ENCODE data around the gene TIGD1.

The TIGD1 gene

DNA sequence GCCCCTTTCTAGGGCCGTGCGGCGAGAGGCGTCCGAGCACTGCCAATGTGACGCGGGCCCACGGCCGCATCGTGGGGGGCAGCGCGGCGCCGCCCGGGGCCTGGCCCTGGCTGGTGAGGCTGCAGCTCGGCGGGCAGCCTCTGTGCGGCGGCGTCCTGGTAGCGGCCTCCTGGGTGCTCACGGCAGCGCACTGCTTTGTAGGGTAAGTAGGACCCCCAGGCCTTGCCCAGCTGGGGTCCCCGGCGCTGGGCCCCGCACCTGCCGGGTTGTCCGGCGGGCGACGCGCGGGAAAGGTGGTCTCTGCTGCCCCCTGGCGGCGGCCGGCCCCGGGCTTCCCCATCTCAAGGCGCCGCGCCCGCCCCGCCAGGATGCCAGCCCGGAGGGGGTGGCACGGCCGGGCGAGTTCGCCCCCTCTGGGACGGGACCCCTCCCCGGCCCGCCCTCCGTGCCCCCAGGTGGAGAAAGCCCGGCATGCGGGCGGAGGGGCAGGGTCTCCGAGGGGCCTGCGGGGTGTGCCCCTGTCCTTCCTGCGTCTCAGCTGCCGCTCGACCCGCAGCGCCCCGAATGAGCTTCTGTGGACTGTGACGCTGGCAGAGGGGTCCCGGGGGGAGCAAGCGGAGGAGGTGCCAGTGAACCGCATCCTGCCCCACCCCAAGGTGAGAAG is 28.3 kb downstream of the TIGD1 start:
- TF ChIP-seq, protein P1, sequence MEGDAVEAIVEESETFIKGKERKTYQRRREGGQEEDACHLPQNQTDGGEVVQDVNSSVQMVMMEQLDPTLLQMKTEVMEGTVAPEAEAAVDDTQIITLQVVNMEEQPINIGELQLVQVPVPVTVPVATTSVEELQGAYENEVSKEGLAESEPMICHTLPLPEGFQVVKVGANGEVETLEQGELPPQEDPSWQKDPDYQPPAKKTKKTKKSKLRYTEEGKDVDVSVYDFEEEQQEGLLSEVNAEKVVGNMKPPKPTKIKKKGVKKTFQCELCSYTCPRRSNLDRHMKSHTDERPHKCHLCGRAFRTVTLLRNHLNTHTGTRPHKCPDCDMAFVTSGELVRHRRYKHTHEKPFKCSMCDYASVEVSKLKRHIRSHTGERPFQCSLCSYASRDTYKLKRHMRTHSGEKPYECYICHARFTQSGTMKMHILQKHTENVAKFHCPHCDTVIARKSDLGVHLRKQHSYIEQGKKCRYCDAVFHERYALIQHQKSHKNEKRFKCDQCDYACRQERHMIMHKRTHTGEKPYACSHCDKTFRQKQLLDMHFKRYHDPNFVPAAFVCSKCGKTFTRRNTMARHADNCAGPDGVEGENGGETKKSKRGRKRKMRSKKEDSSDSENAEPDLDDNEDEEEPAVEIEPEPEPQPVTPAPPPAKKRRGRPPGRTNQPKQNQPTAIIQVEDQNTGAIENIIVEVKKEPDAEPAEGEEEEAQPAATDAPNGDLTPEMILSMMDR (IDR thresholded peaks at IDR 0.05; ENCODE audit: low read depth, low read length): peak; percentile 51
- no peak overlapping the region for H3K4me3 ChIP-seq (ENCODE audit: low read depth, low read length)

DNA sequence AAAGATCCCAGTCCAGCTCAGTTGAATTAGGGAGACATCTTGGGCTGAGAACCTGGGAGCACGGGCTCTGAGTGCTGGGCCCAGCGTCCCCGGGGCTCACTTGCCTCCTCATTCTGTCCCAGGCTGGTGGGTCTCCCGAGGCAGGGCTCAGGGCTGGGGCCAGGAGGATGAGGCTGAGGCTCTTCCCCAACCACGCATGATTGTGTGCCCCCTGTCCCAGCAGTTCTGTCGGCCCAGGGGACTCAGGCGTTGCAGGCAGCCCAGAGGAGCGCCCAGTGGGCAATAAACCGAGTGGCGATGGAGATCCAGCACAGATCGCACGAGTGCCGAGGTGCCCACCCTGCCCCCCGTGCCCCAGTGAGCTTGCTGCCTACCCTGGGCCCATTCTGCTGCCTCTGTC is 29.3 kb downstream of the TIGD1 start:
- TF ChIP-seq, protein P1 (IDR thresholded peaks at IDR 0.05; ENCODE audit: low read depth, low read length): no peak
- H3K4me3 ChIP-seq (ENCODE audit: low read depth, low read length): no peak overlapping the region

DNA sequence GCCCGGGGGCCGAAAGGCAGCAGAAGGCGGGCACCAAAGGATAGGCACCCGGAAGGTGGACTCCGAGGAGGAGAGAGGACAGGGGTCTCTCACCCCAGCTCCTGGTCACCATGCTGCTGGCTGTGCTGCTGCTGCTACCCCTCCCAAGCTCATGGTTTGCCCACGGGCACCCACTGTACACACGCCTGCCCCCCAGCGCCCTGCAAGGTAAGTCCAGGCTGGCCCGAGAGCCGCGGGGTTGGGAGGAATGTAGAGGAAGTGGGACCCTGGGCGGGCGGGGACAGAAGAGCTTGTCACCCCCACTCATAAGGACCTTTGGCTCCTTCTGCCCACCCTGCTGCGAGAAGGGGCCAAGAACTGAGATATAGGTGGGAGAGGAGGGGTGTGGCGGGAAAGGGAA is 29.9 kb downstream of the TIGD1 start:
- H3K4me3 ChIP-seq (ENCODE audit: low read depth, low read length): no peak overlapping the region
- TF ChIP-seq, protein P1 (IDR thresholded peaks at IDR 0.05; ENCODE audit: low read depth, low read length): no peak

DNA sequence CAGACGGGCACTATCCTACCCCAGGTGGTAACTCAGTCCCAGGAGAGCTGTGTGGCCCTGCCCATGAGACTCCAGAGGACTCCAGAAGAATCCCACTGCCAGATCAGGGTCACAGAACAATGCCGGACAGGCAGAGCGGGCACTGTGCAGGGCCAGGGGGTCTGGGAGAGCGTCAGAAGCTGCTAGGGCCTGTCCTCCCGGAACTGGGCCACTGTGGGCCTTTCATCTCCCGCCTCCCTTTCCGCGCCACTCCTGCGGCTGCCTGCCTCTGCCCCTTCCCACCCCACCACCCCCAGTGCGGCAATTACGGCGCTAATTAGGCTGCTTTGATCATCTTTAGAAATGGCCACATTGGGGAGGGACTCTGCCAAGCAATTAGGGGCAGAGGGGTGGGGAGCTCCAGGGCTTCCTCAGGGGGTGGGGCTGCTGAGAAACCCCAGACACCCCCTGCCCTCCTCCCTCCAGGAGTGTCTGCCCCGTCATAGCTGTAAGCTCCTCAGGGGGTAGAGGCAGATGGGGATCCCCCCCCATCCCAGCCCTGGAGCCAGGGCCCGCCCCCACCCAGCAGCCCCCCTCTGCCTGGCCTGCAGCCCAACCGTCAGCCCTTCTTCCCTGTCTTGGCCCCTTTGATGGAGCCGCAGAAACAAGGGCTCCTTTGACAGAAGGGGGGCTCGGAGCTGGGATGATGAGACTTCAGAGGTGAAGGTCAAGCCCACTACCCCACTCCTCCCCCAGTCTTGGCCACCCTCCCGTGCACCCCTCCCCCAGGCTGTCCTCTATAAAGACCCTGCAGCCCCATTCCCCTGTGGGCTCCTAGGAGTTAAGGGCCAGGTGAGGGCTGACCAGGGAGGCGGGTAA is 30.5 kb downstream of the TIGD1 start, which contains the start of gene PRSS56:
TSS of gene PRSS56 (plus strand) at position 808 of the 858 bp plus-strand sequence. CDS start 211 bp downstream, outside the sequence.
- H3K4me3 ChIP-seq (ENCODE audit: low read depth, low read length): no peak within 1 kb of the TSS
- TF ChIP-seq, protein P1 (IDR thresholded peaks at IDR 0.05; ENCODE audit: low read depth, low read length): no peak

DNA sequence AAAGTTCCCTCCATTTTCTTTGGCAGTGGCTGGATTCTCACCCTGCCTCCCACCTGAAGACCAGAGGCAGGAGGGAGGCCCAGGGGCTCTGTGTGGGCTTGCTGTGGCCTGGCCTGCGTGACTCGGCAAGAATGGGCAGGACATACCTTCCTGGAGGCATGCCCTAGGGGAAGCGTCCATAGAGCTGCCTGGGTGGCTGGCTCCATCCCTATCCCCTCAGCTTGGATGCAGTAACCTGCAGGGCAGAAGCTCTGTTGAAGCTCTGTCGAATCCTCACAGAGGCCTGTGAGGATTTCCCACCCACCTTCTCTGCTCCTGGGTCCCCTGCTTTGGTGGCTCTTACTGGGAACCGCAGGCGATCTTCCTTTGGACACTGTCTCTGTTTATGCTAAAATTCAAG is 31.5 kb downstream of the TIGD1 start:
- TF ChIP-seq, protein P1 (IDR thresholded peaks at IDR 0.05; ENCODE audit: low read depth, low read length): no peak

DNA sequence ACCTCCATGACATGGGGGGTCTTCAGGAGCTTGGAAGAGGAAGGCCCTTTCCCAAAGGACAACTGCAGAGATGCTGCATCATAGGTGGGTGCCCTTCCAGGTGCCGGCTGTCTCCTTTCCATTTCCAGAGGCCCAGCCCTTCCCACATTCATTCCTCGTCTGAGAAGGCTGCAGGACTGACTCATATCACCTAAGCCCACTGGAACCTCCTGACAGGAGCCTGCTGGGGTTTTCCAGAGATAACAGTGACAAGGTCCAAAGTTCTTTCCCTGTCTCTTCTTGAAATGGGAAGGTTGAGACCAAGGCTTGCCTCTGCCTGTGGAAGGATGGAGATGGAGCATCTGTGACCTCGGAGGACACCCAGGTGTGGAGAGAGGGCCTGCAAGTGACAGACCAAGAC is 33.8 kb downstream of the TIGD1 start:
- no peak overlapping the region for H3K4me3 ChIP-seq (ENCODE audit: low read depth, low read length)
- TF ChIP-seq, protein P1 (IDR thresholded peaks at IDR 0.05; ENCODE audit: low read depth, low read length): no peak

More for the DNA sequence above, 31.5 kb downstream of the TIGD1 start:
- H3K4me3 ChIP-seq (ENCODE audit: low read depth, low read length): no peak overlapping the region

DNA sequence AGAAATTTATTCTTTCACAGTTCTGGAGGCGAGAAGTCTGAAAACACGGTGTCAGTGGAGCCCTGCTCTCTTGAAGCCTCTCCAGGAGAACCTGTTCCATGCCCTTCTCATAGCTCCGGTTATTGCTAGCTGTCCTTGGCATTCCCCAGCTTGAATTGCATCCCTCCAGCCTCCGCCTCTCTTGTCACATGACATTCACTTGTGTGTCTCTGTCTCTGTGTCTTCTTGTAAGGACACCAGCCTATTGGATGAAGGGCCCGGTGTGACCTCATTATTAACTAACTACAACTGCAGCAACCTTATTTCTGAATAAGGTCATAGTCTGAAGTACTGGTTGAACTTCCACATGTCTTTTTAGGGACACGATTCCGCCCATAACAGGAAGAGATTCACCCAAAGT is 34.7 kb downstream of the TIGD1 start:
- TF ChIP-seq, protein P1 (IDR thresholded peaks at IDR 0.05; ENCODE audit: low read depth, low read length): no peak
- H3K4me3 ChIP-seq (ENCODE audit: low read depth, low read length): no peak overlapping the region
